Measurements from ENCODE around the gene SLC22A15.
"Not testable (repeated sequence)": the region's sequence is repeated elsewhere in the genome, so short reads cannot be mapped to it uniquely, and the experiment has no call there.

Gene SLC22A15

GRCh38 chr1:115982400-115982799 is 6.1 kb downstream of the SLC22A15 start:
- no peak for DNase-seq

GRCh38 chr1:115983584-115983983 is 7.3 kb downstream of the SLC22A15 start:
- no peak for DNase-seq

- no peak for DNase-seq
Measured at GRCh38 chr1:115987623-115988022, 11.3 kb downstream of the SLC22A15 start.

GRCh38 chr1:115988953-115989352 is 12.6 kb downstream of the SLC22A15 start:
- no peak for DNase-seq

GRCh38 chr1:115989699-115990098 is 13.4 kb downstream of the SLC22A15 start:
- DNase-seq = no peak

- no peak for DNase-seq
Measured at GRCh38 chr1:115991909-115992308, 15.6 kb downstream of the SLC22A15 start.

- DNase-seq = not testable (repeated sequence)
Measured at GRCh38 chr1:115997921-115998320, 21.6 kb downstream of the SLC22A15 start.

GRCh38 chr1:116001739-116002487 is 25.6 kb downstream of the SLC22A15 start:
- no peak for DNase-seq

GRCh38 chr1:116002781-116003420 is 26.6 kb downstream of the SLC22A15 start:
- DNase-seq = no peak

GRCh38 chr1:116003823-116004222 is 27.5 kb downstream of the SLC22A15 start:
- DNase-seq = no peak

GRCh38 chr1:116006486-116006964 is 30.2 kb downstream of the SLC22A15 start:
- peak in 1 of 5 donors; percentile 63 for DNase-seq

GRCh38 chr1:116008656-116009390 is 32.5 kb downstream of the SLC22A15 start:
- DNase-seq = no peak

GRCh38 chr1:116012716-116013115 is 36.4 kb downstream of the SLC22A15 start:
- no peak for DNase-seq

- no peak for DNase-seq
Measured at GRCh38 chr1:116015679-116016078, 39.4 kb downstream of the SLC22A15 start.

- DNase-seq = no peak
Measured at GRCh38 chr1:116018007-116018406, 41.7 kb downstream of the SLC22A15 start.

- DNase-seq = no peak
Measured at GRCh38 chr1:116019653-116020253, 43.4 kb downstream of the SLC22A15 start.

GRCh38 chr1:116020668-116021272 is 44.5 kb downstream of the SLC22A15 start:
- peak in 3 of 5 donors; percentile 17 to 41 (median 25) for DNase-seq

GRCh38 chr1:116024626-116025025 is 48.3 kb downstream of the SLC22A15 start:
- no peak for DNase-seq

GRCh38 chr1:116026631-116027030 is 50.3 kb downstream of the SLC22A15 start:
- no peak for DNase-seq

- DNase-seq = no peak
Measured at GRCh38 chr1:116031302-116031835, 55.1 kb downstream of the SLC22A15 start.

GRCh38 chr1:116033322-116033721 is 57.0 kb downstream of the SLC22A15 start:
- DNase-seq = no peak

GRCh38 chr1:116036255-116036654 is 59.9 kb downstream of the SLC22A15 start:
- no peak for DNase-seq

All from T-helper 1 cell (primary cell).